ENCODE measurements around the gene PORCN.
A peak's percentile ranks its signal among the peaks of the same experiment; 100 is the strongest.

The PORCN gene

GRCh38 chrX:48473704-48473990, 35.1 kb upstream of the PORCN start:
- no peak for TF ChIP-seq CTCF (IDR thresholded peaks at IDR 0.05)
- H3K4me1 ChIP-seq, result peaks cover 0 to 17% (median 6%) of the 10 kb centered on the region in 4 donors
- intact Hi-C loops (cut with DNase I; ENCODE audit: low total_unique reads), result loop anchor here (10.0 kb wide), 1 partner anchor 121 kb away; the partner anchor contains the start of gene WDR13
- no peak overlapping the region for H3K4me3 ChIP-seq
- DNase-seq, result no peak
- no peak overlapping the region for H3K27ac ChIP-seq
- peaks cover 0 to 3% (median 0%) of the 10 kb centered on the region in 3 donors for H3K36me3 ChIP-seq
- no peaks in the 10 kb centered on the region for H3K9me3 ChIP-seq
- no peaks in the 10 kb centered on the region for H3K27me3 ChIP-seq

GRCh38 chrX:48474127-48474526, 34.7 kb upstream of the PORCN start:
- intact Hi-C loops (cut with DNase I; ENCODE audit: low total_unique reads), result loop anchor here (10.0 kb wide), 1 partner anchor 121 kb away; the partner anchor contains the start of gene WDR13
- peaks cover 0 to 17% (median 4%) of the 10 kb centered on the region in 4 donors for H3K4me1 ChIP-seq
- no peak overlapping the region for H3K27ac ChIP-seq
- no peaks in the 10 kb centered on the region for H3K9me3 ChIP-seq
- no peak for TF ChIP-seq CTCF (IDR thresholded peaks at IDR 0.05)
- H3K4me3 ChIP-seq, result no peak overlapping the region
- H3K27me3 ChIP-seq, result no peaks in the 10 kb centered on the region
- peaks cover 0 to 7% (median 0%) of the 10 kb centered on the region in 3 donors for H3K36me3 ChIP-seq
- DNase-seq, result no peak

- peaks cover 0 to 10% (median 0%) of the 10 kb centered on the region in 3 donors for H3K36me3 ChIP-seq
- H3K9me3 ChIP-seq, result no peaks in the 10 kb centered on the region
- peaks cover 0 to 17% (median 4%) of the 10 kb centered on the region in 4 donors for H3K4me1 ChIP-seq
- H3K27me3 ChIP-seq, result no peaks in the 10 kb centered on the region
- intact Hi-C loops (cut with DNase I; ENCODE audit: low total_unique reads), result loop anchor here (10.0 kb wide), 1 partner anchor 120 kb away; the partner anchor contains the start of gene WDR13
- no peak overlapping the region for H3K4me3 ChIP-seq
- no peak for DNase-seq
- H3K27ac ChIP-seq, result no peak overlapping the region
- TF ChIP-seq CTCF (IDR thresholded peaks at IDR 0.05), result no peak
Measured at GRCh38 chrX:48474581-48474980, 34.2 kb upstream of the PORCN start.

GRCh38 chrX:48475296-48475695, 33.5 kb upstream of the PORCN start:
- no peaks in the 10 kb centered on the region for H3K9me3 ChIP-seq
- intact Hi-C loops (cut with DNase I; ENCODE audit: low total_unique reads), result loop anchor here (10.0 kb wide), 1 partner anchor 120 kb away; the partner anchor contains the start of gene WDR13
- no peak for TF ChIP-seq CTCF (IDR thresholded peaks at IDR 0.05)

GRCh38 chrX:48475774-48476577, 32.8 kb upstream of the PORCN start, which contains the start of gene FTSJ1:
Gene FTSJ1, plus strand, starts transcription at chrX:48476199. Its CDS starts 1,849 bp downstream, at chrX:48478048.
- H3K9me3 ChIP-seq, result no peaks in the 10 kb centered on the region
- intact Hi-C loops (cut with DNase I; ENCODE audit: low total_unique reads), result loop anchor here (10.0 kb wide), 1 partner anchor 119 kb away; the partner anchor contains the start of gene WDR13
- H3K4me3 ChIP-seq, result peak within 1 kb of the TSS; percentile 73 to 77
- no peaks in the 10 kb centered on the region for H3K27me3 ChIP-seq
- H3K4me1 ChIP-seq, result peaks cover 0 to 17% (median 4%) of the 10 kb centered on the region in 4 donors
- TF ChIP-seq CTCF (IDR thresholded peaks at IDR 0.05), result no peak
- peak within 1 kb of the TSS; percentile 87 to 92 for H3K27ac ChIP-seq
- peaks cover 0 to 23% (median 4%) of the 10 kb centered on the region in 3 donors for H3K36me3 ChIP-seq
- DNase-seq, result peak; percentile 89 to 93

More at GRCh38 chrX:48475296-48475695, 33.5 kb upstream of the PORCN start:
- Histone ChIP-seq H3K4me1 (peaks cover 0 to 17% (median 4%) of the 10 kb centered on the region in 4 donors), H3K27me3 (no peaks in the 10 kb centered on the region), H3K4me3 (peak overlapping the region; percentile 73 to 77), H3K27ac (peak overlapping the region in 1 of 2 donors; percentile 92), H3K36me3 (peaks cover 0 to 16% (median 0%) of the 10 kb centered on the region in 3 donors)
- no peak for DNase-seq

Data from tibial artery (tissue), 4 donors.